GM12875 (cell line): Measurements from ENCODE around the gene PTMS.

Experiments
- H3K4me3 ChIP-seq: one replicate; pipeline ENCODE4 v1.5.1; 2011; ENCODE audit warnings: low read depth, low read length, control low read depth
- CTCF ChIP-seq: IDR thresholded peaks from 2 replicates; pipeline ENCODE4 v1.5.1; 2011; ENCODE audit warnings: low read depth, mild to moderate bottlenecking, control low read depth, inconsistent platforms, low read length, moderate library complexity, borderline replicate concordance; ENCODE audit not compliant: insufficient read depth

The PTMS gene

GRCh38 chr12:6791931-6792520 lies 25.9 kb downstream of the PTMS start:
- no peak for TF ChIP-seq CTCF
- no peak overlapping the region for H3K4me3 ChIP-seq

DNA sequence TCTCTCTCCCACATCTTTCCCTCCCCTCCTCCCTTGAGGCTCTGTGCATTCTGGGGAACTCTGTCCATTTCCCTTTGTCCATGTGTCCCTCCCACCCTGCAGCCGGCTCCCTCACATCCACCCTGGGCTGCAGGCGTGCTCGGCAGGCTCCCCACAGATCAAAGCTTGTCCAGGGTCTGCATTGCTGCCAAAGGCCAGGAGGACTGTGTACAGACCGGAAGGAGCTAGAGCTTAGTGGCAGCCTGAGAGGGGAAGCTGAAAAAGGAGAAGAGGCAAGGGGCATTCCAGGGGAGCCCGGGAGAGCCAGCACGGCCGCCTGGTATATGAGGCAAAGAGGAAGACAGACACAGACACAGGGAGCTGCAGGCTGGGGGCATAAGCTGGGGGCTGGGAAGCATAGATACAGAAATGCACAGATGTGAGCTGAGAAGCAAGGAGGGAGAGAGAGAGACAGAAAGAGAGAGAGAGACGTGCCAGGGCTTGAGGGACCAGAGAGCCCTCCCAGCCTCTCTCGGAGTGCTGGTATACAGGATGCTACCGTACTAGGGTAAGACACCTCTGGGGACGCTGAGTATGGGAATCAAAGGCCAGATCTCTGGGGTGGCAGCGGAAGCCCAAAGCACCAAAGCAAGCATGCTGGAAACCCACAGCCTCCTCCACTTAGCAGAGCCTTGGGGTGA lies 26.5 kb downstream of the PTMS start:
- no peak for TF ChIP-seq CTCF
- H3K4me3 ChIP-seq: no peak overlapping the region

GRCh38 chr12:6795088-6795487 lies 28.9 kb downstream of the PTMS start:
- TF ChIP-seq CTCF: no peak
- H3K4me3 ChIP-seq: no peak overlapping the region

DNA sequence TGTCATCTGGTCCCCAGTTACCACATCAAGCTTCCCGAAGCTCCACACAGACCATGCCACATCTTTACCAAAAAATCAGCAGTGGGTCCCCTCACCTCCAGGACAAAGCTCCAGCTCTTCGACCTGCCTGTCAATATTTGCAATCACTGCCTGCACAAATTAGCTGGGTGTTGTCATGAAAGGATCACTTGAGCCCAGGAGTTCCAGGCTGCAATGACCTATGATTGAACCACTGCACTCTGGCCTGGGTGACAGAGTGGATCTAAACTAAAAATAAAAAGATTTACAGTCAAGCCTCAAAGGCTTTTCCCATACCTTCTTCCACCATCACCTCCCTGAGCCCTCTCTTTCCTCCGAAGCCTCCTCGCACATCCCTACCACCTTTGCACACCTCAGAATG lies 30.4 kb downstream of the PTMS start:
- TF ChIP-seq CTCF: no peak

GRCh38 chr12:6799147-6799546 lies 33.0 kb downstream of the PTMS start:
- H3K4me3 ChIP-seq: no peak overlapping the region
- TF ChIP-seq CTCF: no peak

More for the DNA sequence above, 30.4 kb downstream of the PTMS start:
- H3K4me3 ChIP-seq: no peak overlapping the region

- no peak overlapping the region for H3K4me3 ChIP-seq
- TF ChIP-seq CTCF: no peak
These were observed 41.0 kb downstream of the PTMS start for GRCh38 chr12:6807170-6807569.

DNA sequence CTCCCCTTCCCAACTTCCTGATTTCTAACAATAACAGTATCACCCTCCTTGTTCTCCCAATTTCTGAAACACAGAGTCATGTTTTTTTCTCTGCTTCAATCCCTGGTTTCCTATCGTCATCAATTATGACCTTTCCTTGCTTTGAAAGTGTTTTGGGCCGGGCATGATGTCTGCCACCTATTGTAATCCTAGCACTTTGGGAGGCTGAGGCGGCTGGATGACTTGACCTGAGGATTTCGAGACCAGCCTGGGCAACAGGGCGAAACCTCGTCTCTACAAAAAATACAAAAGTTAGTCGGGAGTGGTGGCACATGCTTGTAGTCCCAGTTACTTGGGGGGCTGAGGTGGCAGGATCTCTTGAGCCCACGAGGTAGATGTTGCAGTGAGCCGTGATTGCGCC lies 42.9 kb downstream of the PTMS start:
- TF ChIP-seq CTCF: no peak
- no peak overlapping the region for H3K4me3 ChIP-seq
